HG03521 (cell line): ENCODE measurements around the gene RAB29.
"Not testable (repeated sequence)": the region's sequence is repeated elsewhere in the genome, so short reads cannot be mapped to it uniquely, and the experiment has no call there.

Experiments
- ATAC-seq: cut with Tn5 transposase; IDR thresholded peaks from one replicate; pipeline ENCODE4 v1.9.1; 2021; ENCODE audit warnings: mild to moderate bottlenecking, moderate library complexity; ENCODE audit not compliant: unreplicated experiment

The RAB29 gene, protein sequence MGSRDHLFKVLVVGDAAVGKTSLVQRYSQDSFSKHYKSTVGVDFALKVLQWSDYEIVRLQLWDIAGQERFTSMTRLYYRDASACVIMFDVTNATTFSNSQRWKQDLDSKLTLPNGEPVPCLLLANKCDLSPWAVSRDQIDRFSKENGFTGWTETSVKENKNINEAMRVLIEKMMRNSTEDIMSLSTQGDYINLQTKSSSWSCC

DNA sequence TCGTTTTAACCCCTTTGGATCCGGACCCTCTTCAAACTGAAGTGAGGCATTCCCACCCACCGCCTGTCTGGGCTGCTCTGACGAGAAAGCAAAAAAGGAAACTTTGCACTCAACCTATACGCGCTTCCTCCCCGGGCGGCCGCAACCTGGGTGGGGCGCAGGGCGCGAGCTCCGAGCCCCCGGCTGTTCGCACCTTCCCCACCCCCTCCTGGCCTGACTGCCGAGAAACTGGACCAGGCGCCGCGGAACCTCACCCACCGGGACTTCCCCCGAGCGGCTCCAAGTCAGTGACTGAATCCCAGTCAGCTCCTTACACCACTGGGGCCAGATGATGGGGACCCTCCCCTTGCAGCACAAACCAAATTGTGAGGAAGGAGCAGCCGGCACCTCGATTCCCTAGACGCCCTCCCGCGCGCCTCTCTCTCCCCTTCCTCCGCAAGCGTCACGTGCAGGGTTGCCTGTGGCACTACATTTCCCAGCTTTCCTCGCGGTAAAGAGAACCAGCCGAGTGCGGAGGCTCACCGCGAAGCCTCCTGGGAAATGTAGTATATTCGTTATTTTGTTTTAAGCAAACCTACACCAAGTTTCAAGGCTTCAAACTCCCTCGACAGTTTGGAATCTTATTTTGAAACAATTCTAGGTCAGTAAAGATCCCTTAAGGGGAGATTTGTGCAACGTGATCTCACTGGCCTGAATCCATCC, at the start of gene RAB29:
Gene RAB29 (minus strand): TSS at position 468 of the 702 bp plus-strand sequence. CDS start 526 bp downstream, outside the sequence.
- ATAC-seq, result peak; percentile 67

DNA sequence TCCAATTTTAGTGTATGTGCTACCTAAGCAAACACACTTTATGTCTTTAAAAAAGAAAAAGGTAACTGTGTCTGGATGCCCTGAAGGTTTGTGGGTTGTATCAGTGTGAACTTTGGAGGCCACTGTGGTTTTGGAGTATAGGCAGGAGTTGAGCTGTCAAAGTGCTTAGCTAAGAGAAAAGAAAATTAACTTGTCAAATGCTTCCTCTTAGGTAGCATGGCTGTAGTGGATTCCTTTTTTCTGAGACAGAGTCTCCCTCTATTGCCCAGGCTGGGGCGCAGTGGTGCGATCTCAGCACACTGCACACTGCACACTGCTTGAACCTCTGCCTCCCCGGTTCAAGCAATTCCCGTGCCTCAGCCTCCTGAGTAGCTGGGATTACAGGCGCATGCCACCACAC, 48.9 kb upstream of the RAB29 start:
- ATAC-seq, result no peak

DNA sequence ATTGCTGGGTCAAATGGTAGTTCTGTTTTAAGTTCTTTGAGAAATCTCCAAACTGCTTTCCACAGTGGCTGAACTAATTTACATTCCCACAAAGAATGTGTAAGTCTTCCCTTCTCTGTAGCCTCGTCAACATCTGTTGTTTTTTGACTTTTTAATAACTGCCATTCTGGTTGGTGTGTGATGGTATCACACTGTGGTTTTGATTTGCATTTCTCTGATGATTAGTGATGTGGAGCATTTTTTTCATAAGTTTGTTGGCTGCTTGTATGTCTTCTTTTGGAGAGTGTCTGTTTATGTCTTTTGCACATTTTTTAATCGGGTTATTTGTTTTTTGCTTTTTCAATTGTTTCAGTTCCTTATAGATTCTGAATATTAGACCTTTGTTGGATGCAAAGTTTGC, 48.0 kb upstream of the RAB29 start:
- ATAC-seq, result not testable (repeated sequence)

DNA sequence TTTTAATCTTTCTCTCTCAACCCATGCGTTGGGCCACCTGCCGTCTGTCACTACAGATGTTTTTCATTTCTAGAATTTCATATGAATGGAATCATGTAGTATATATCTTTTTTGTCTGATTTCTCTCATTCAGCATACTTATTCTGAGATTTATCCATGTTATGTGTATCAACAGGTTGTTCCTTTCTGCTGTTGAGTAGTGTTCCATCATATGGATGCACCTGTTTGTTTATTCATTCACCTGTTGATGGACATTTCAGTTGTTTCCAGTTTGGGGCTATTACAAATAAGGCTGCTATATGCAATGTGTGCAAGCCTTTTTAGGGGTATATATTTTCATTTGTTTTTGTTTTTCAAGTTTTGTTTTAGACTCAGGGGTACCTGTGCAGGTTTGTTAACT, 47.1 kb upstream of the RAB29 start:
- no peak for ATAC-seq

DNA sequence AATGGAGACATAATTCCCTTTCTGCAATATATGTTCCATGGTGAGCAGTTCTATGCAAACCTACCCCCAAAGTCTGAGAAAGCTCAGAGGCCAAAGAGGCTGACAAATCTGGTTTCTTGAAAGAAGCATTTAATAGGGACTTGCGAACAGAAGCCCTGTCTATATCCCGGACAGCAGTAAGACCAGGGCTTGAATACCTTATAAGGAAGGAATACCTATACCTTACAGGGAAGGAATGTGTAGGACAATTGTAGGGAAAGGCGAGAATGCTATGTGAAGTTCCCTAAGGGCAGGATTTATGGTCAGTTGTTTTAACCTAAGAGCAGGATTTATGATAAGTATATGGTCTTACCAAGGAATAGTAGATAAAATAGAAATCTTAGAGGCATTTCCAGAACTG, 42.7 kb upstream of the RAB29 start:
- no peak for ATAC-seq

DNA sequence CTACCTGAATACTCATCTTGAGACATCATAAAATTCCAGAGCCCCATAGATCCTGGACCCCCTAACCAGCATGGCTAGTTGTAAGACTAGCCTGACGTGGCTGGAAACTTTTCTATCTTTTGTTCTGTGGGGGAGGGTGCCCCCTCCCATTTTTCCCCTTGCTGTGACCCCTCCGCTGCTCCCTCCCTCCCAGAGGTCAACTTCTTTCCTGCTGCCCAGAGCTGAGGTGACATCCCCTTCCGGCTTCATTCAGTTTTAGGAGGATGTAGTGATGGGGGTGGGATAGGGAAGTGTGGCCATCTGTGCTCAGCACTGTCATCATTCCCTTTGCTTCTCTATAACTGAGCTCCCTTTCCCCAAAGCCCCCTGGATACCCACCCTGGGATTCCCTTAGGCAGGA, 42.1 kb upstream of the RAB29 start:
- ATAC-seq, result no peak

DNA sequence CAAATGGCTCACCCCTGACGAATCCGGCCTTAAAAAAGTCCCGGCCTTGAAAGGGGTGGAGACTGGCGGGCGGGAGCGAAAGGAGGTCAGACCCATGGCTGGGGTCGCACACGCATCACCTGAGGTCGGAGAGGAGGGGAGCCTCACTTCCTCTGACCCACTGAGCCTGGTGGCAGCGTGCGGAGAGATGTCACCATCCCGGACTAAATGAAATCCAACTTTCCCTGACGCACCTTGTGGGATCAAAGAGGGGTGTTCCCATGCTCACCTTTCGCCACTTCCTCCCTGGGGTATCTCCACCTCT, 38.4 kb upstream of the RAB29 start:
- ATAC-seq, result no peak

DNA sequence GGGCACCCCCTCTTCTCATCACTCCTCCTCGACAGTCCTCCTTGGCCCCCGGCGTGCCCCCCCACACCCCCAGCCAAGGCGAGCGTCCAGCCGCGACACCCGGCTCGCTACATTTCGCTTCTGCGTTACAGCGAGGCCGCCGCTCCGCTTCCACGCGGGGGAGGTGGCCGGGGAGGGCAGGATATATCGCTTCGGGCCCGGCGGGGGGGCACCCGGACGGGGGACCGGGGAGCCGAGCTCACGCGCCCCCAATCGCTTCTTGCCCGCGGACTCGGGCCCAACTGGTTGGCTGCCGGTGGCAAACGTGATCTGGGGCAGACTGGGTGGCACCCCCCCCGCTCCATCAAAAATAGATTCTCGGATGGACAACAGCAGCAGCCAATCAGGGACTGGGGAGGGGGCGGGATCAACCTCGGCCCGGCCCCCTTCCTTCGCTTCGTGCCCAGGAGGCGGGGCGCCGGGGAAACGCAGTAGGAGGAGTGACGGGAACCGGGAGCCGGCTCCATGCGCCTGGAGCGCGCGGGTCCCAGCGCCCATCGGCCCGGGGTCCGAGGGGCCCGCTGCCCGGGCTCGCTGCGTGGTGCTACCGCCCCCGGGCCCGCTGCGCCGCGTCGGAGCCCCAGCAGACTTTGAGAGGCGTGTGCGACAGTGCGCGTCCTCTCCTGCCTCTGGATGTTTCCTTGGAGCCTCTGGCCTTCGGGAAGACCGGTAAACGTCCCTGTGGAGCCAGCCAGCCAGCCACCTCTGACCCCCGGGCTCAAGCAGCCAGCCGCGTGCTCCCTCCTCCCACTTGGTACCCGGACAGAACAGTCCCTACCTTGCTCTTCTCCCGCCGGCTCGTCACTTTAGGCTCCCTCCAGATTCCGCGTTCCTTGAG, 37.8 kb upstream of the RAB29 start, which contains the start of gene SLC41A1:
Gene SLC41A1 (minus strand): TSS at position 321 of the 877 bp plus-strand sequence. CDS start 2,757 bp downstream, outside the sequence.
- peak; percentile 90 for ATAC-seq

DNA sequence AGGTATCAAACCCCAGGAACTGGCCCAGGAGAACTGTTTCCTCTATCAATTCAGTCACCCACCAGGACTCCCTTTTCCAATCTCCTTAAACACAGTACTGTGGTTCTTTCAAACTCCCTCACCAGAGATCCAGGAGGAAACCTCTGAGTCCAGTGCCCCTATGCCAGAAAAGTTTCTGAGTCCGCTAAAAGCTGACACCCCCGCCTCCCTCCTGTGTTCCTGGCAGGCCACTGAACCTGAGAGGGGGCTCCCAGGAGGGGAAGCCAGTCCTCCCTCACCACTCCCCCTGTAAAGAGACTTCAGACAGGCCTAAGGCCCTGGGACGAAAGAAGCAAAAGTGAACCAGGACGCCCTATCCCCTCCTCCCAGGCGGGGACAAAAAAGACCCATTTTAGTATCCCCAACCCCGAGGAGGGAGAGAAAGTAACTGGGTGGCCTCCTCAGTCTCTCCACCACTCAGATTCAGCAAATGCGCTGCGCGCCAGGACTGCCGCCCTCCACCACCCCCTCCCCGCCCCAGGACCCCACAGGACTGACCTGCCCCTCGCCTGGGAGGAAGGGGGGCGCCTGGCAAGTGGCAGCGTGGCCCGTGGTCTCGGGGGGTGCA, 37.1 kb upstream of the RAB29 start:
- no peak for ATAC-seq

DNA sequence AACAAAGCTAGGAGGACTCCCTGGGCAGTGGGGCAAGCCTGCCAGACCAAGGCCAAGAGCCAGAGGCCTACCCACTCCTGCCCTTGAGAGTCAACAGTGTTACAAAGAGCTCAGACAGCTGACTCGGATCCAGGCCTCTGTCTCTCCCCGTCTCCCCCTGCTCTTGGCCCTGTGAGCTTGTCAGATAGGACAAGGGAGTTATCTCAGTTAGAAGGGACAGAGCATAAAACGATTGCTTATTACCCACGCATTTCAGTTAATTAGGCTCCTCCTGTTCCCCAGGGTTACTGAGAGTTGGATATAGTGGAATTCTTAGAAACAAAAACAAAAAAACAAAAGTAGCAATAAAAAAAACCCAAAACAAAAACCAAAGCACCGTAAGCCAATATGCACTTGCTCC, 36.4 kb upstream of the RAB29 start:
- ATAC-seq, result no peak

DNA sequence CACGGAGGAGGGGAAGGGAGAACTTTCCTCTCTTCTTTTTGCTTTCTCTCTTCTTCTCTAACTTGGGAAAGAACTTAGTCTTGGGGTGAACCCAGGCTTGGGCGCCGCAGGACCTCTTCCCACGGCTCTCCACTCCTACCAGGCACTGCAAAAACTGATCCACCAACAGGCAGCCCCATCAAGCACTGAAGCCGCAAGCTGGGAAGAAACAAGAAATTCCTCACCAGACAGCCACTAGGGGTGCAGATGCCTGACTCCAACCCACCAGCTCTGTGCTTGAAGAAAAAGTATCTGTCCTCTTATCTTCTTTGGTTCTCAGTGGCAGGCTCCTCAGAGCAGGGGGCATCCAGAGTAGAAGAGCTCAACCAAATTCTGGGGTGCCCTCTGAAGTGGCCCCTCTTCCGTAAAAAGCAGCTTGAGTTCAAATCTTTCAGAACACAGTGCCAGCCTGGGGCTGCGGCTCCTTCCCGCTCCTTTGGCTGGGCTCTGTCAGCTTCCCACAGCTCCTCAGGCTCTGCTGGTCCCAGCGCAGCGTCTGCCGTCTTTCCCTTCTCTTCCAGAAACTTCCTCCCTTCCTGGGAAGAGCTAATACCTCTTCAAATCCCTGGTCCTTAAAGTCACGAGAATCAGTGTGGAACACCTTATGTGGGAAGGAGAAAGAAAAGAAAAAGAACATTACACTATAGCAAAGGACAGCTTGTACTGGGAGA, 35.3 kb upstream of the RAB29 start:
- ATAC-seq, result no peak

DNA sequence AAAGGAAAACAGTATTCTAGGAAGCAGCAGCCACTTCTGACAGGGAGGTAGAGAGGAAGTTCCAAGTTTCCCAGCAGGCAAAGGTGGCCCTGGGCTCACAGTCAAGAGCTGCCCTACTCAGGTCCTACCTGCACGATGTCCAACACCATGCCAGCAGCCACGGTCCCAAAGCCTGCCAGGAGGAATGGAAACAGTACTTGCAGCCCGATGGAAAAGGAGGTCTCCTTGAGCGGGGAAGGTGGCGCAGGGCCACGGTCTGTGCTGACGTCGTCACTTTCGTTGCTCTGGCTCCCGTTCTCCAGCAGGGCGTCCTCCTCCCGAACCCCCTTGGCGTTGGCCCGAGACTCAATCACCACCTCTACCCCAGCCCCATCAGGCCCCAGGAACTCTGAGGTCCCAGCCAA, 34.7 kb upstream of the RAB29 start:
- ATAC-seq, result no peak

DNA sequence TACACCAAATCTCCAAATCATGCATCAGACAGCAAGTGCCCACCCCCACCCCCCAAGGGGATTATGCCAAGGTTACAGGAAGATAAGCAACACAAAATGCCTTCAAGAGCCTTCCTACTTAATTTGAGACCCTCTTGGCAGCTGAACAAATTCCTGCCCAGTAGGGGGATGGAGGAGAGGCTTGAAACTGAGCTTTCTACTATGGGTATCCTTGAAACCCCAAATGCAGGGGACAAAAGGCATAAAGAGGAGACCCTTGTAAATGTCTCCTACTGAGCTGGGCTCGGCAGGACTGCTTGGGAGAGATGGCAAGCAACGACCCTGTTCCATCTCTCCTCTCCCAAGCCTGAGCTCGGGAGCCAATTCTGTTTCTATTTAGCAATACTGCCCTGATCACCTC, 34.2 kb upstream of the RAB29 start:
- no peak for ATAC-seq

DNA sequence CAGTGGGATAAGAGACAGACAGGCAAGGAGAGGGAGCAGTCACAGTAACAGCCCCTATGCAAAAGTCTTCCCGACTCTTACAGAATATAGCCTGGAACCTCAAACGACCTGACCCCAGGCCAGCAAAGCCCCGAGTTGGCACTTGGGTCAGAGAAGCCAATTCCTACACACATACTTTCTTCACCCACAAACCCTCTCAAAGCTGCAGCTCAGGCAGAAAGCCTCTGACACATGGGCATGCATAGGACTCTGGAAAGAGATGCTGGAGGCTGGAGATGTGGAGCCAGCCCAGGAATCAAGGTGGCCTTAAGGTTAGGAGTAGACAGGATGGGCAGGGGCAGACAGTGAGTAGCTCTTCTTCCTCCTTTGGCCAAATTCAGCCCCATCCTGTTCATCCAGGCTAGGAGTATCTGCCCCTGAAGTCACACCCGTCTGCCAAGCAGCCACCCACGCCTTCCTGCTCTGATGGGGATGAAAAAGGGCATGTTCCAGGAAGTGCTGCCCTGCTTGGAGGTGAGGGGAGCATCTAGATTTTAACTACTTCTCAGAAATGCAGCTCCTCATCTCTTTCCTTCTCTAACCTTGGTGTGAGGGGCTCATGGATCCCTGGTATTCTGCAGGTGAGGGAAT, 29.9 kb upstream of the RAB29 start:
- no peak for ATAC-seq

DNA sequence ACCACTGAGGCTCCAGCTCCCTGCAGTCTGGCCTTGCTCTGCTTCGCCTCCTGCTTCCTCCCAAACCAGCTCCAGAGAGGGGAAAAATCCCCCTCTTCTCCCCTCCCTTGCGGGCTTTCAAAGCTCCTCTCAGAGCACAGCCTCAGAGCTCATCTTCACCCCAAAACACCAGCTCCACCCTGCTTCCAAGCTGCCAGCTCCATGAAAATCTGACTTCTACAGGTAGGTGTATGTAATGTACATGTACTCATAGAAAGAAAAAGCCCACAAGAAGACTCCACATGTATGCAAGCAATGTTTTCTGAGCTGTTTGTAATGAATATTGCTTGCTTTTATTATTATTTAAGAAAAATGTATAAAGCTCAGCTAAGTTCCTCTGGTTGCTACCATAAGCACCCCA, 29.3 kb upstream of the RAB29 start:
- no peak for ATAC-seq

DNA sequence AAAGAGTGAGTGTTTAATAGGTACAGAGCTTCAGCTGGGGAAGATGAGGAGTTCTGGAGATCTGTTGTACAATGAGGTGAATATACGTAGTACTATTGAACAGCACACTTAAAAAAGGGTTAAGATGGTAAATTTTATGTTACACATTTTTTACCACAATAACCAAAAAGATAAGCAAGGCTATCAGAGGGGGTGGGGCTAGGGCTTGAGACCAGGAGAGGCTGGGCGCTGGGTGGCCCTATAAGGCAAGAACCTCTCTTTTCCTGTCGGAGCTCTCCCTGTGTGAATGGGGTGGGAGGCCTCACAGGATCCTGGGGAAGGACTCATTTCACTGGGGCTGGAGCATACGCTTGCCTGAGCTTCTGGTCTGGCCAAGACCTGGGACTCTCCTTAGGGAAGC, 28.7 kb upstream of the RAB29 start:
- ATAC-seq, result no peak

DNA sequence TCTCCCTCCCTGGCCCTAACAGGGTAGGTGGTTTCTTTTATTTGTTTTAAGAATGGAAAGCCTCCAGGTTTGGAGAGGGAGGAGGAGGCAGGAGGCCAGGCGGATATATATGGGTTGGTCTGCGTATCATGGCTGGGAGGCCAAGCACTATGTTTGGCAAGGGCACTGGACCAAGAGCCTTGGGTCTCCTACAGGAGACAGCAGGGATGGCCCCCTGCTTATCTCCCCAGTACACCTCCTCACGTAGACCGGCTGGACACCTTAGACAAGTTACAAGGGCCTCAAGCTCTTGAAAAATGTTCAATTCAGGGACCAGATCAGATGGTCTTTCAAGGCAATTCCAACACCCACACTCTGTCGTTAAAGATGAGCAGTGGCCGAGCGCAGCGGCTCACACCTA, 26.8 kb upstream of the RAB29 start:
- no peak for ATAC-seq

DNA sequence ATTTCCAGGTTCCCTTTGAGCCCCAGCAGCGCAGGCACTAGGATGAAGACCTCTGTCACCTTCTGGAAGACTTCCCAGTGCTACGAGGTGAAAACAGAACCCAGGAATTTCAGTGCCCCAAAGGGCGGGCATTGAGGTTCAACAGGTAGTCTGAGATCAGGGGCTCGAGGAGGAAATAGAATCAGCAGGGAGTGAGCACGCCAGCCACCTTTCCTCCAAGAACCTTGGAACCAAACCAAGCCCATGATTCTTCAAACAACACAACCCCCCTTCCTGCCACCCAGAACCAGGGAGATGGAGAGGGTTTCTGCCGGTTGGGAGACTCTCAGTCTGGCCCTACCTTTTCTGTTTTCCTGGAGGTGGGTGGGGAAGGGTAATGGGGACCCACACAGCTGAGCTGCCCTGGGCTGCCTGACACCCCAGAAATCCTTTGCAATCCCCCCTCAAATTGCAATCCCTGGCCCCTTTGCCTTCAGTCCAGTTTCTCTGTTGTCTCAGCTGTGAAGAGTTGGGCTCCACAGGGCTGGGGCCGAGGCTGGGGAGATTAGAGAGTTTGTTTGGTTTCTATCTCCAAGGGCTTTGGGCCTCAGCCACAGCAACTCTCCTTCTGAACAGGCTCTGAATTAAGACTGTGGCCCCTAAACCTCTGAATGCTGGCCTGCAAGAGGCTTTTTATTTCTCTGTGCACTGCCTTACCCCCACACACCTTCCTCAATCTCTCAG, 25.9 kb upstream of the RAB29 start:
- ATAC-seq, result no peak

DNA sequence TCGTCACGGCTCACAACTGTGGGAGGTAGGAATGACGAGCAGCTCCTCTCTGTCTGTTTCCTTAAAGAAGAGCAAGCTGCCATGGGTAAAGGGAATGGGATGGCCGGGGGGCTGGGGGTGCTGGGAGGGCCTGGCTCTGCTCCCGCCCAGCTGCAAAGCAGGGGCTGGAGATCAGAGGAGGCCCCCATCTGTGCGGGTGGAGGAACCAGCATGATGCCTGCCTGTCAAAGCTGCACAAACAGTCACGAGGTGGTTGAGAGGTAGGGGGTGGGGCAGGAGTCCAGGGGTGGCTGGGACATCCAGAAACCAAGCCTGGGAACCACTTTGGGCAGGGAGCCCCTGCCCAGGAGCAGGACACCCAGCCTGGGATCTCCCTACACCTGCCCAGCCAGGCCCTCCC, 25.1 kb upstream of the RAB29 start:
- ATAC-seq, result no peak

DNA sequence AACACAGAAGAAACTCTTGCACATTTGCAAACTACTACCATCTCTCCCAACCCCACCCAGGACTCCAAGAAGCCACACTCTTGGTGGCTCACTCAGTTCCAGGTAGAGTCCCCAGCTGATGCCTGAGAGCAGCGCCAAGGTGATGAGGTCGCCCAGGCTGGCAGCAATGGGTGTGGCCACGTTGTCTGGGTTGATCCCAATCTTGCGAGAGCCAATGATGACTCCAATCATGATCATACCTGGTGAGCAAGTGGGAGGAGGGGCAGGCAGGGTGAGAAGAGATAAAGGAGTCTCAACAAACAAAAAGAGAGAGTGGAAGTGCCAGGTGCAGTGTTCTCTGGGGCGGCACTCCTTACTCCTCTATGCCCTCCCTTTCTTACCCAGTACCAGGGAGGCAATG, 23.3 kb upstream of the RAB29 start:
- no peak for ATAC-seq
